NB4 (cell line): ENCODE results near the gene ID4.

ENCODE experiments used
- POLR2A ChIP-seq: IDR thresholded peaks from 2 replicates; pipeline ENCODE4 v1.6.1; 2011; ENCODE audit warnings: mild to moderate bottlenecking; ENCODE audit not compliant: insufficient read length; ENCODE audit errors: extremely low read depth
- TF ChIP-seq, protein P1 (sequence below): IDR thresholded peaks from one replicate; pipeline ENCODE4 v1.5.1; 2012; ENCODE audit warnings: low read depth, low read length
- TF ChIP-seq, protein P2 (sequence below): IDR thresholded peaks from 2 replicates; pipeline ENCODE4 v1.6.1; 2011; ENCODE audit warnings: low read depth, low read length

DNA sequence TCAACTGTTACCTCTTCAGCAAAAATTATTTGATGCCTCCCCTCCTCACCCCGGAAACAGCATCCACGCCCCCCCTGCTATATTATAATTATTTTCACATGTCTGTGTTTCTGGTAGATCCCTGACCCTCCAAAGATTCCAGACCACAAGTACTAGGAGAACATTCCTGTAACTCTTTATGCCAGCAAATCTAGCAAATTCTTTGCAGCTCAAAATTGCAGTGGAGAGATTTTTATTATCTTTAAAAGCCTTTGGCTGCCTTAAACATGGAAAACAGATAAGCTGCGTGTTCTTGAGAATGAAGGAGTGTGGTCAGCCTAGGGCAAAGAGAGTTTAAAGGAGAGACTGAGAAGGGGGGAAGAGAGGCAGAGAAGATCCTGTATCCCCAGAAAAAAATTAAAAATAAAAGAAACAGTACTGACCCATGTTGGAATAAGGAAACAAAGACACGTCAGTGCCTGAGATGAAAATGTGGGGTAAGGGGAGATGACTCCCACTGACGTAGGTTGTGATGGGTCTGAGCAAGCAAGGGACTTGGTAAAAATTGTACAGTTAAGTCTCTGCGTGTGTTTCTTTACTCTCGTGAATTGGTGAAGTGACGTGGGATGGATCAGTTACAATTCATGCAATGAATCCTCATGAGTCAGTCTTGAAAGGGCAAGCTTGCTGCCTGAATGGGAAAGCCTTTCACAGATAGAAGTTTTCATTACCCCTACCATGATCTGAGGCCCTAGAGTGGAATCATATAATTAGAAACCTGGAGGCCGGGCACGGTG, 8.3 kb downstream of the ID4 start:
- TF ChIP-seq, protein P1, sequence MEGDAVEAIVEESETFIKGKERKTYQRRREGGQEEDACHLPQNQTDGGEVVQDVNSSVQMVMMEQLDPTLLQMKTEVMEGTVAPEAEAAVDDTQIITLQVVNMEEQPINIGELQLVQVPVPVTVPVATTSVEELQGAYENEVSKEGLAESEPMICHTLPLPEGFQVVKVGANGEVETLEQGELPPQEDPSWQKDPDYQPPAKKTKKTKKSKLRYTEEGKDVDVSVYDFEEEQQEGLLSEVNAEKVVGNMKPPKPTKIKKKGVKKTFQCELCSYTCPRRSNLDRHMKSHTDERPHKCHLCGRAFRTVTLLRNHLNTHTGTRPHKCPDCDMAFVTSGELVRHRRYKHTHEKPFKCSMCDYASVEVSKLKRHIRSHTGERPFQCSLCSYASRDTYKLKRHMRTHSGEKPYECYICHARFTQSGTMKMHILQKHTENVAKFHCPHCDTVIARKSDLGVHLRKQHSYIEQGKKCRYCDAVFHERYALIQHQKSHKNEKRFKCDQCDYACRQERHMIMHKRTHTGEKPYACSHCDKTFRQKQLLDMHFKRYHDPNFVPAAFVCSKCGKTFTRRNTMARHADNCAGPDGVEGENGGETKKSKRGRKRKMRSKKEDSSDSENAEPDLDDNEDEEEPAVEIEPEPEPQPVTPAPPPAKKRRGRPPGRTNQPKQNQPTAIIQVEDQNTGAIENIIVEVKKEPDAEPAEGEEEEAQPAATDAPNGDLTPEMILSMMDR: no peak
- TF ChIP-seq POLR2A: no peak
- TF ChIP-seq, protein P2, sequence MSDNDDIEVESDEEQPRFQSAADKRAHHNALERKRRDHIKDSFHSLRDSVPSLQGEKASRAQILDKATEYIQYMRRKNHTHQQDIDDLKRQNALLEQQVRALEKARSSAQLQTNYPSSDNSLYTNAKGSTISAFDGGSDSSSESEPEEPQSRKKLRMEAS: no peak
